Smooth muscle cell (in vitro differentiated cells): ENCODE results near the gene GPR176. TPM values are rescaled to one million over a fixed set of nuclear protein-coding genes. Genes with fewer than 3 reads are reported as not detected.

ENCODE experiments used
- DNase-seq: peaks from one replicate; lab custom pipeline; 2025; ENCODE audit not compliant: unreplicated experiment; lab: John Stamatoyannopoulos, UW
- H2AFZ ChIP-seq: fragments of 200-600 bp; sonication (generic); 2 replicates; pipeline ENCODE4 v1.6.0; 2016; ENCODE audit warnings: antibody characterized with exemption, low read depth, mild to moderate bottlenecking
- H3F3A ChIP-seq: fragments of 200-600 bp; sonication (generic); 2 replicates; pipeline ENCODE4 v1.6.0; 2017; ENCODE audit warnings: antibody characterized with exemption, low read depth
- H3K27ac ChIP-seq: fragments of 200-600 bp; sonication (generic); 2 replicates; pipeline ENCODE4 v1.5.1; 2016; ENCODE audit warnings: low read depth, mild to moderate bottlenecking
- H3K27me3 ChIP-seq: fragments of 200-600 bp; sonication (generic); 2 replicates; pipeline ENCODE4 v1.6.1; 2016; ENCODE audit warnings: low read depth, mild to moderate bottlenecking
- H3K36me3 ChIP-seq: fragments of 200-600 bp; sonication (generic); 2 replicates; pipeline ENCODE4 v1.5.1; 2016; ENCODE audit warnings: low read depth
- H3K4me1 ChIP-seq: fragments of 200-600 bp; sonication (generic); 2 replicates; pipeline ENCODE4 v1.5.1; 2016; ENCODE audit warnings: low read depth
- H3K4me2 ChIP-seq: fragments of 200-600 bp; sonication (generic); 2 replicates; pipeline ENCODE4 v1.6.0; 2016; ENCODE audit warnings: mild to moderate bottlenecking
- H3K4me3 ChIP-seq: fragments of 200-600 bp; sonication (generic); 2 replicates; pipeline ENCODE4 v1.5.1; 2016; ENCODE audit warnings: mild to moderate bottlenecking
- H3K79me2 ChIP-seq: fragments of 200-600 bp; sonication (generic); 2 replicates; pipeline ENCODE4 v1.6.0; 2016; ENCODE audit warnings: low read depth, mild to moderate bottlenecking
- H3K9ac ChIP-seq: fragments of 200-600 bp; sonication (generic); 2 replicates; pipeline ENCODE4 v1.6.0; 2016; ENCODE audit warnings: low read depth
- H3K9me3 ChIP-seq: fragments of 200-600 bp; sonication (generic); replicated peaks from 2 replicates; pipeline ENCODE4 v1.5.1; 2016; ENCODE audit warnings: low read depth
- H4K20me1 ChIP-seq: fragments of 200-600 bp; sonication (generic); 2 replicates; pipeline ENCODE4 v1.6.0; 2016; ENCODE audit warnings: low read depth
- CTCF ChIP-seq: fragments of 200-600 bp; sonication (generic); IDR thresholded peaks from 2 replicates; pipeline ENCODE4 v1.5.1; 2017; ENCODE audit warnings: borderline replicate concordance, mild to moderate bottlenecking, antibody characterized with exemption; ENCODE audit not compliant: insufficient read depth, poor library complexity, severe bottlenecking
- WGBS: methylation state at CpG from one replicate; pipeline ENCODE4 v1.1.7; 2016; ENCODE audit warnings: low lambda C conversion rate; 5-methylcytosine and 5-hydroxymethylcytosine counted together
- polyA plus RNA-seq: library from polyadenylated mRNA; unstranded; fragments of >200 nt; fragmentation: Nextera tagmentation; extraction: Ambion mirVana; gene quantifications from 2 replicates; pipeline ENCODE4 v1.2.1, GENCODE V29; 2016
- total RNA-seq: library from RNA; depleted of rRNA; stranded (reverse); fragments of >200 nt; gene quantifications from 2 replicates; pipeline ENCODE4 v1.2.3, GENCODE V29; 2014

The GPR176 gene
- total and polyA plus RNA-seq, 2 experiments from 2014 or later: 20.0 to 22.4 TPM

DNA sequence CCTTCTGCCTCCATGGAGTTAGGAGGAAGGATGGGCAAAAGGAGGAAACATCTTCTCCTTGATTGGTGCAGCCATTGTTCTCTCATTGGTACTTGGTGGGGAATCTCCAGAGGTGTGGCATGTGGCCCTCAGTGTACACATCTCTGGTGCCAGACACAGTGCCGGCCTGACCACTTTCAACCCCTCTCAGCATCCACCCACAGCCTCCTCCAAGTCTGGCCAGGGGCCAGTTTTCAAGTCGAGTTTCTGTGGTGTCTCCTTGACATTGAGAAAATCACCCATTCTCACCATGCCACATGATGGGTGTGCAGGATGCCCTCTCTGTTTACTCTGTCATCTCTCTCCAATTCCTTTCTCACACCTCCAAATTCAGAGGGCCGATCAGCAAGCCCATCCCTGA is 124.6 kb downstream of the GPR176 start:
- H3K27me3 ChIP-seq: no peaks in the 10 kb centered on the region
- no peaks in the 10 kb centered on the region for H4K20me1 ChIP-seq
- 91% methylated on average over 3 of the region's 3 CpGs for WGBS
- no peak for TF ChIP-seq CTCF
- no peaks in the 10 kb centered on the region for H3K36me3 ChIP-seq
- no peaks in the 10 kb centered on the region for H3K9me3 ChIP-seq
- no peaks in the 10 kb centered on the region for H3K79me2 ChIP-seq
- no peaks in the 10 kb centered on the region for H3K4me1 ChIP-seq
- no peak overlapping the region for H3K27ac ChIP-seq
- H3K4me3 ChIP-seq: no peak overlapping the region
- no peak overlapping the region for H3K4me2 ChIP-seq
- no peaks in the 10 kb centered on the region for H3F3A ChIP-seq
- H3K9ac ChIP-seq: no peak overlapping the region
- DNase-seq: no peak
- no peak overlapping the region for H2AFZ ChIP-seq

- no peak for DNase-seq
- no peak for TF ChIP-seq CTCF
- H3K27me3 ChIP-seq: no peaks in the 10 kb centered on the region
- no peak overlapping the region for H3K9ac ChIP-seq
- no peaks in the 10 kb centered on the region for H4K20me1 ChIP-seq
- no peak overlapping the region for H3K4me3 ChIP-seq
- H2AFZ ChIP-seq: no peak overlapping the region
- H3K9me3 ChIP-seq: no peaks in the 10 kb centered on the region
- no peak overlapping the region for H3K27ac ChIP-seq
- no peaks in the 10 kb centered on the region for H3K36me3 ChIP-seq
- 95% methylated on average over 3 of the region's 3 CpGs for WGBS
- no peaks in the 10 kb centered on the region for H3K4me1 ChIP-seq
- H3F3A ChIP-seq: no peaks in the 10 kb centered on the region
- no peaks in the 10 kb centered on the region for H3K79me2 ChIP-seq
- no peak overlapping the region for H3K4me2 ChIP-seq
Observed at GRCh38 chr15:39794954-39795353, 125.1 kb downstream of the GPR176 start.

DNA sequence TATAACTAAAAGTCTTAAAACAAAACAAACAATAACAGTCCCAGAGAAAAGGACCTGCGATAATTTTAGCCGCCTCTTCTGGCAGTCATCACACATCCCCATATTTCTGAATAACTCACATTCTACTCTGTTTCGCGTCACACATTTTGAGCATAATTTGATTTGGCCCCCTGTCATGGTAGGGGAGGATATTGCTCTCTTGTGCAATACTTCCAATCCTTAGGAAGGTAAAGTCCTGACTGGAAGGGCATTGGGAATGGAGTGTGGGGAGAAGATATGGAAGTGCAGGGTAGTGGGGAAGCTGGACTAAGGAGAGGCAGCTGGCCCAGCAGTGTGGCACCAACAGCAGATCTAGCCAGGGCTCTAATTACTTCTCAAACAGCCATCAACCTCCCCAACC is 126.1 kb downstream of the GPR176 start:
- DNase-seq: no peak
- no peaks in the 10 kb centered on the region for H3F3A ChIP-seq
- no peak overlapping the region for H3K27ac ChIP-seq
- H3K4me3 ChIP-seq: no peak overlapping the region
- H3K79me2 ChIP-seq: no peaks in the 10 kb centered on the region
- no peaks in the 10 kb centered on the region for H3K9me3 ChIP-seq
- H3K4me1 ChIP-seq: no peaks in the 10 kb centered on the region
- H2AFZ ChIP-seq: no peak overlapping the region
- WGBS: 95% methylated on average over 4 of the region's 4 CpGs
- H3K9ac ChIP-seq: no peak overlapping the region
- no peak overlapping the region for H3K4me2 ChIP-seq
- H3K27me3 ChIP-seq: no peaks in the 10 kb centered on the region
- H3K36me3 ChIP-seq: no peaks in the 10 kb centered on the region
- no peaks in the 10 kb centered on the region for H4K20me1 ChIP-seq
- no peak for TF ChIP-seq CTCF

- Histone ChIP-seq H3K27ac (no peak overlapping the region), H3K27me3 (no peaks in the 10 kb centered on the region), H4K20me1 (no peaks in the 10 kb centered on the region), H3K4me3 (no peak overlapping the region), H3K9me3 (no peaks in the 10 kb centered on the region), H3K9ac (no peak overlapping the region), H3K79me2 (no peaks in the 10 kb centered on the region), H3K4me2 (no peak overlapping the region), H3K36me3 (no peaks in the 10 kb centered on the region), H2AFZ (no peak overlapping the region), H3F3A (no peaks in the 10 kb centered on the region), H3K4me1 (peaks cover 3% of the 10 kb centered on the region)
- TF ChIP-seq CTCF: no peak
- WGBS: 80% methylated on average over 4 of the region's 4 CpGs
- DNase-seq: no peak
Observed at GRCh38 chr15:39792844-39793335, 127.2 kb downstream of the GPR176 start.
